NCI-H1930 (cell line): Measurements from ENCODE around the gene REG4.
"Not testable (repeated sequence)": the region's sequence is repeated elsewhere in the genome, so short reads cannot be mapped to it uniquely, and the experiment has no call there.

ENCODE experiments used
- DNase-seq, 2 experiments: peaks; one replicate each; lab custom pipeline; 2025; lab: John Stamatoyannopoulos, UW

REG4 gene

GRCh38 chr1:119806489-119806888, 4.8 kb downstream of the REG4 start:
- DNase-seq = no peak

GRCh38 chr1:119805746-119806145, 5.5 kb downstream of the REG4 start:
- no peak for DNase-seq

- no peak for DNase-seq
Measured at GRCh38 chr1:119805247-119805646, 6.0 kb downstream of the REG4 start.

- DNase-seq = no peak
Measured at GRCh38 chr1:119799599-119800177, 11.6 kb downstream of the REG4 start.

- DNase-seq = no peak
Measured at GRCh38 chr1:119799003-119799402, 12.3 kb downstream of the REG4 start.

- no peak for DNase-seq
Measured at GRCh38 chr1:119797606-119798005, 13.7 kb downstream of the REG4 start.

- no peak for DNase-seq
Measured at GRCh38 chr1:119797162-119797561, 14.1 kb downstream of the REG4 start.

GRCh38 chr1:119795261-119796200, 15.7 kb downstream of the REG4 start:
- no peak for DNase-seq

- no peak for DNase-seq
Measured at GRCh38 chr1:119794876-119795240, 16.4 kb downstream of the REG4 start.

- DNase-seq = no peak
Measured at GRCh38 chr1:119794230-119794875, 16.9 kb downstream of the REG4 start.

- no peak for DNase-seq
Measured at GRCh38 chr1:119791377-119791776, 19.9 kb downstream of the REG4 start.

- DNase-seq = no peak
Measured at GRCh38 chr1:119790451-119791198, 20.6 kb downstream of the REG4 start.

GRCh38 chr1:119787776-119788175, 23.5 kb downstream of the REG4 start:
- no peak for DNase-seq

GRCh38 chr1:119786473-119787050, 24.7 kb downstream of the REG4 start:
- DNase-seq = not testable (repeated sequence)

GRCh38 chr1:119786046-119786445, 25.2 kb downstream of the REG4 start:
- not testable (repeated sequence) for DNase-seq

GRCh38 chr1:119784191-119784781, 27.0 kb downstream of the REG4 start:
- DNase-seq = no peak

GRCh38 chr1:119783354-119784185, 27.7 kb downstream of the REG4 start:
- no peak for DNase-seq

- no peak for DNase-seq
Measured at GRCh38 chr1:119782631-119783325, 28.5 kb downstream of the REG4 start.

GRCh38 chr1:119781434-119782210, 29.6 kb downstream of the REG4 start:
- DNase-seq = no peak
